IPS DF 6.9 (cell line): Measurements from ENCODE around the gene EIF4A3.

Experiments
- DNase-seq: peaks from one replicate; pipeline ENCODE4 v3.0.0-alpha.2; 2013; ENCODE audit warnings: low read depth, low spot score
- H3K27ac ChIP-seq: one replicate; pipeline ENCODE4 v1.5.1; 2013; ENCODE audit warnings: low read length, control low read depth
- H3K27me3 ChIP-seq: 2 replicates; pipeline ENCODE4 v1.6.1; 2013; ENCODE audit warnings: mild to moderate bottlenecking, low read length; ENCODE audit not compliant: control insufficient read depth, insufficient read depth
- H3K36me3 ChIP-seq: 2 replicates; pipeline ENCODE4 v1.6.1; 2013; ENCODE audit warnings: low read length; ENCODE audit not compliant: control insufficient read depth, insufficient read depth
- H3K4me1 ChIP-seq: 2 replicates; pipeline ENCODE4 v1.6.1; 2013; ENCODE audit warnings: low read length; ENCODE audit not compliant: control insufficient read depth, insufficient read depth
- H3K4me3 ChIP-seq: 2 replicates; pipeline ENCODE4 v1.5.1; 2013; ENCODE audit warnings: mild to moderate bottlenecking, low read length
- H3K9me3 ChIP-seq: 2 replicates; pipeline ENCODE4 v1.6.1; 2013; ENCODE audit warnings: low read length, inconsistent platforms; ENCODE audit not compliant: control insufficient read depth, insufficient read depth
- WGBS: extraction: QIAGEN DNeasy Blood & Tissue Kit; methylation state at CpG from one replicate; pipeline ENCODE4 v1.1.7; 2013; ENCODE audit warnings: mixed read lengths, missing lambda C conversion rate; ENCODE audit not compliant: insufficient read length, insufficient coverage; 5-methylcytosine and 5-hydroxymethylcytosine counted together

EIF4A3 gene

GRCh38 chr17:80107231-80108021 lies 39.5 kb downstream of the EIF4A3 start:
- H3K4me3 ChIP-seq: no peak overlapping the region
- WGBS: no CpG with 5 or more reads among the region's 46 CpGs
- no peaks in the 10 kb centered on the region for H3K9me3 ChIP-seq
- H3K4me1 ChIP-seq: peaks cover 2% of the 10 kb centered on the region; the same call in 1 of the 2 replicates
- DNase-seq: no peak
- H3K27me3 ChIP-seq: no peaks in the 10 kb centered on the region
- no peak overlapping the region for H3K27ac ChIP-seq
- no peaks in the 10 kb centered on the region; the same call in 1 of the 2 replicates for H3K36me3 ChIP-seq

GRCh38 chr17:80106751-80107150 lies 40.2 kb downstream of the EIF4A3 start:
- WGBS: no CpG with 5 or more reads among the region's 12 CpGs
- Histone ChIP-seq H3K9me3 (no peaks in the 10 kb centered on the region), H3K27me3 (no peaks in the 10 kb centered on the region), H3K4me1 (no peaks in the 10 kb centered on the region), H3K4me3 (no peak overlapping the region), H3K27ac (no peak overlapping the region), H3K36me3 (no peaks in the 10 kb centered on the region; the same call in 1 of the 2 replicates)
- DNase-seq: no peak

- Histone ChIP-seq H3K36me3 (no peaks in the 10 kb centered on the region; the same call in 1 of the 2 replicates), H3K9me3 (no peaks in the 10 kb centered on the region)
- WGBS: no CpG with 5 or more reads among the region's 10 CpGs
Observed at GRCh38 chr17:80106176-80106575, 40.8 kb downstream of the EIF4A3 start.

GRCh38 chr17:80105762-80106161 lies 41.2 kb downstream of the EIF4A3 start:
- H3K27me3 ChIP-seq: no peaks in the 10 kb centered on the region
- H3K4me3 ChIP-seq: no peak overlapping the region
- no peak overlapping the region for H3K27ac ChIP-seq
- no peaks in the 10 kb centered on the region for H3K4me1 ChIP-seq
- H3K9me3 ChIP-seq: no peaks in the 10 kb centered on the region
- no peaks in the 10 kb centered on the region; the same call in 1 of the 2 replicates for H3K36me3 ChIP-seq
- DNase-seq: no peak
- WGBS: no CpG with 5 or more reads among the region's 29 CpGs

More at GRCh38 chr17:80106176-80106575, 40.8 kb downstream of the EIF4A3 start:
- Histone ChIP-seq H3K4me1 (no peaks in the 10 kb centered on the region), H3K27ac (no peak overlapping the region), H3K27me3 (no peaks in the 10 kb centered on the region), H3K4me3 (no peak overlapping the region)
- DNase-seq: no peak

- H3K27me3 ChIP-seq: no peaks in the 10 kb centered on the region
- WGBS: no CpG with 5 or more reads among the region's 18 CpGs
Observed at GRCh38 chr17:80104956-80105375, 42.0 kb downstream of the EIF4A3 start.

DNA sequence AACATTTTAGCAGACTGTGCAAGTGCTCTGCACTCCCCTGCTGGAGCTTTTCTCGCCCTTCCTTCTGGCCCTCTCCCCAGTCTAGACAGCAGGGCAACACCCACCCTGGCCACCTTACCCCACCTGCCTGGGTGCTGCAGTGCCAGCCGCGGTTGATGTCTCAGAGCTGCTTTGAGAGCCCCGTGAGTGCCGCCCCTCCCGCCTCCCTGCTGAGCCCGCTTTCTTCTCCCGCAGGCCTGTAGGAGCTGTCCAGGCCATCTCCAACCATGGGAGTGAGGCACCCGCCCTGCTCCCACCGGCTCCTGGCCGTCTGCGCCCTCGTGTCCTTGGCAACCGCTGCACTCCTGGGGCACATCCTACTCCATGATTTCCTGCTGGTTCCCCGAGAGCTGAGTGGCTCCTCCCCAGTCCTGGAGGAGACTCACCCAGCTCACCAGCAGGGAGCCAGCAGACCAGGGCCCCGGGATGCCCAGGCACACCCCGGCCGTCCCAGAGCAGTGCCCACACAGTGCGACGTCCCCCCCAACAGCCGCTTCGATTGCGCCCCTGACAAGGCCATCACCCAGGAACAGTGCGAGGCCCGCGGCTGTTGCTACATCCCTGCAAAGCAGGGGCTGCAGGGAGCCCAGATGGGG lies 42.5 kb downstream of the EIF4A3 start:
- no peak overlapping the region for H3K27ac ChIP-seq
- H3K4me3 ChIP-seq: no peak overlapping the region
- no peaks in the 10 kb centered on the region for H3K9me3 ChIP-seq
- WGBS: no CpG with 5 or more reads among the region's 26 CpGs
- no peaks in the 10 kb centered on the region for H3K4me1 ChIP-seq
- no peaks in the 10 kb centered on the region for H3K27me3 ChIP-seq
- DNase-seq: no peak
- no peaks in the 10 kb centered on the region; the same call in 1 of the 2 replicates for H3K36me3 ChIP-seq

More at GRCh38 chr17:80104956-80105375, 42.0 kb downstream of the EIF4A3 start:
- Histone ChIP-seq H3K4me1 (no peaks in the 10 kb centered on the region), H3K9me3 (no peaks in the 10 kb centered on the region), H3K4me3 (no peak overlapping the region), H3K27ac (no peak overlapping the region), H3K36me3 (no peaks in the 10 kb centered on the region; the same call in 1 of the 2 replicates)
- DNase-seq: no peak

- no CpG with 5 or more reads among the region's 19 CpGs for WGBS
- Histone ChIP-seq H3K9me3 (no peaks in the 10 kb centered on the region), H3K36me3 (no peaks in the 10 kb centered on the region; the same call in 1 of the 2 replicates), H3K4me1 (no peaks in the 10 kb centered on the region), H3K27me3 (no peaks in the 10 kb centered on the region), H3K27ac (no peak overlapping the region), H3K4me3 (no peak overlapping the region)
- no peak for DNase-seq
Observed at GRCh38 chr17:80103449-80104085, 43.4 kb downstream of the EIF4A3 start.

GRCh38 chr17:80102664-80103448 lies 44.1 kb downstream of the EIF4A3 start:
- H3K4me1 ChIP-seq: no peaks in the 10 kb centered on the region; the same call in 1 of the 2 replicates
- no peak overlapping the region for H3K4me3 ChIP-seq
- WGBS: no CpG with 5 or more reads among the region's 15 CpGs
- no peak overlapping the region for H3K27ac ChIP-seq
- no peaks in the 10 kb centered on the region for H3K9me3 ChIP-seq
- DNase-seq: no peak
- no peaks in the 10 kb centered on the region; the same call in 1 of the 2 replicates for H3K36me3 ChIP-seq
- no peaks in the 10 kb centered on the region for H3K27me3 ChIP-seq

GRCh38 chr17:80101946-80102663 lies 44.8 kb downstream of the EIF4A3 start:
- DNase-seq: no peak
- Histone ChIP-seq H3K9me3 (no peaks in the 10 kb centered on the region), H3K27ac (no peak overlapping the region), H3K36me3 (no peaks in the 10 kb centered on the region; the same call in 1 of the 2 replicates), H3K27me3 (no peaks in the 10 kb centered on the region), H3K4me1 (no peaks in the 10 kb centered on the region; the same call in 1 of the 2 replicates), H3K4me3 (peak overlapping the region; percentile 95)
- WGBS: no CpG with 5 or more reads among the region's 21 CpGs
